ENCODE measurements around the gene SRSF6.

The SRSF6 gene

GRCh38 chr20:43426172-43426571, 31.5 kb upstream of the SRSF6 start:
- H3K4me3 ChIP-seq (ENCODE audit: low read depth, low read length) = no peak overlapping the region
- no peak for TF ChIP-seq CTCF (conservative IDR thresholded peaks at IDR 0.05; ENCODE audit: low read depth, low read length)

GRCh38 chr20:43430265-43431133, 27.2 kb upstream of the SRSF6 start:
- no peak for TF ChIP-seq CTCF (conservative IDR thresholded peaks at IDR 0.05; ENCODE audit: low read depth, low read length)
- DNase-seq (ENCODE audit: low read depth) = no peak
- no peak overlapping the region for H3K4me3 ChIP-seq (ENCODE audit: low read depth, low read length)

More at GRCh38 chr20:43426172-43426571, 31.5 kb upstream of the SRSF6 start:
- DNase-seq (ENCODE audit: low read depth) = no peak

GRCh38 chr20:43431134-43431519, 26.6 kb upstream of the SRSF6 start:
- no peak for TF ChIP-seq CTCF (conservative IDR thresholded peaks at IDR 0.05; ENCODE audit: low read depth, low read length)
- no peak overlapping the region for H3K4me3 ChIP-seq (ENCODE audit: low read depth, low read length)
- DNase-seq (ENCODE audit: low read depth) = no peak

- H3K4me3 ChIP-seq (ENCODE audit: low read depth, low read length) = no peak overlapping the region
- DNase-seq (ENCODE audit: low read depth) = no peak
- no peak for TF ChIP-seq CTCF (conservative IDR thresholded peaks at IDR 0.05; ENCODE audit: low read depth, low read length)
Observed at GRCh38 chr20:43432498-43432897, 25.2 kb upstream of the SRSF6 start.

GRCh38 chr20:43433250-43433854, 24.3 kb upstream of the SRSF6 start:
- no peak for TF ChIP-seq CTCF (conservative IDR thresholded peaks at IDR 0.05; ENCODE audit: low read depth, low read length)
- DNase-seq (ENCODE audit: low read depth) = no peak
- H3K4me3 ChIP-seq (ENCODE audit: low read depth, low read length) = no peak overlapping the region

GRCh38 chr20:43434565-43434964, 23.1 kb upstream of the SRSF6 start:
- no peak for TF ChIP-seq CTCF (conservative IDR thresholded peaks at IDR 0.05; ENCODE audit: low read depth, low read length)
- H3K4me3 ChIP-seq (ENCODE audit: low read depth, low read length) = no peak overlapping the region
- no peak for DNase-seq (ENCODE audit: low read depth)
